Activated T-cell treated with anti-CD3 and anti-CD28 coated beads, Interleukin-2, amount 50 U/mL, for 24 hours (primary cell): ENCODE results near the gene ZNF182.
A peak's percentile ranks its signal among the peaks of the same experiment; 100 is the strongest.
"Not testable (repeated sequence)": the region's sequence is repeated elsewhere in the genome, so short reads cannot be mapped to it uniquely, and the experiment has no call there.

ENCODE experiments used
- DNase-seq: peaks from one replicate; pipeline ENCODE4 v3.0.0-alpha.2; 2020
- H3K27ac Mint-ChIP-seq: 2 replicates; pipeline ENCODE4 v1.8.0; 2020; ENCODE audit warnings: mild to moderate bottlenecking, mixed read lengths
- H3K27me3 Mint-ChIP-seq: 2 replicates; pipeline ENCODE4 v1.8.0; 2020; ENCODE audit warnings: mixed read lengths
- H3K36me3 Mint-ChIP-seq: 2 replicates; pipeline ENCODE4 v1.8.0; 2020; ENCODE audit warnings: low read depth, mixed read lengths
- H3K4me1 Mint-ChIP-seq: 2 replicates; pipeline ENCODE4 v1.8.0; 2020; ENCODE audit warnings: low read depth, mixed read lengths
- H3K4me3 Mint-ChIP-seq: 2 replicates; pipeline ENCODE4 v1.8.0; 2020; ENCODE audit warnings: mild to moderate bottlenecking, moderate library complexity, mixed read lengths
- H3K9me3 Mint-ChIP-seq: 2 replicates; pipeline ENCODE4 v1.8.0; 2020; ENCODE audit warnings: mixed read lengths

The ZNF182 gene

DNA sequence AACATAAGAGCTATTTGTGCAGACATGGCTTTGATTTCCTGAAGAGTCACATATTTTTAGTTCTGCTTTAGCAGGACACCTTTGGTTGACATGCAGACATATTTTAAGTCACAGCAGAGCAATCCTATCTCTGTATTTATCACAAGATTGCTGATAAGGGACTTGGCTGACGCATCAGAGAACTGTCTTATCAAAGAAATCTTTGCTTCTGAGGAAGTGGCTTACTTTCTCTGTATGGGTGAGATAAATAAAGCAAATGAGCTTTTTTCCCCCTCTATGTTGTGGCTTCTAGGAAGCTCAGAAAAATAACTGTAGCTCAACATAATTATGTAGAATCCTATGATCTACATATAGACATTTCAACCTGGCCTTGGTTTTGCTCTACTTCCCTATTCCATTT lies 16.1 kb upstream of the ZNF182 start:
- not testable (repeated sequence) for H3K36me3 Mint-ChIP-seq, H3K27ac Mint-ChIP-seq, H3K4me3 Mint-ChIP-seq, H3K9me3 Mint-ChIP-seq, H3K27me3 Mint-ChIP-seq, DNase-seq
- peaks cover 11% of the 10 kb centered on the region for H3K4me1 Mint-ChIP-seq

DNA sequence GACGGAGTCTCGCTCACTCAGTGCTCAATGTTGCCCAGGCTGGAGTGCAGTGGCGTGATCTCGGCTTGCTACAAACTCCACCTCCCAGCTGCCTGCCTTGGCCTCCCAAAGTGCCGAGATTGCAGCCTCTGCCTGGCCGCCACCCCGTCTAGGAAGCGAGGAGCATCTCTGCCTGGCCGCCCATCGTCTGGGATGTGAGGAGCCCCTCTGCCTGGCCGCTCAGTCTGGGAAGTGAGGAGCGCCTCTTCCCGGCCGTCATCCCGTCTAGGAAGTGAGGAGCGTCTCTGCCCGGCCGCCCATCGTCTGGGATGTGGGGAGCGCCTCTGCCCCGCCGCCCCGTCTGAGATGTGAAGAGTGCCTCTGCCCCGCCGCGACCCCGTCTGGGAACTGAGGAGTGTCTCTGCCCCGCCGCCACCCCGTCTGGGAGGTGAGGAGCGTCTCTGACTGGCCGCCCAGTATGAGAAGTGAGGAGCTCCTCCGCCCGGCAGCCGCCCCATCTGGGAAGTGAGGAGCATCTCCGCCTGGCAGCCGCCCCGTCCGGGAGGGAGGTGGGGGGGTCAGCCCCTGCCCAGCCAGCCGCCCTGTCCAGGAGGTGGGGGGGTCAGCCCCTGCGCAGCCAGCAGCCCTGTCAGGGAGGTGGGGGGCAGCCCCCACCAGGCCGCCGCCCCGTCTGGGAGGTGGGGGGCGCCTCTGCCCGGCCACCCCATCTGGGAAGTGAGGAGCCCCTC lies 13.0 kb upstream of the ZNF182 start:
- DNase-seq, H3K27me3 Mint-ChIP-seq, H3K4me3 Mint-ChIP-seq, H3K4me1 Mint-ChIP-seq, H3K36me3 Mint-ChIP-seq, H3K9me3 Mint-ChIP-seq, H3K27ac Mint-ChIP-seq: not testable (repeated sequence)

DNA sequence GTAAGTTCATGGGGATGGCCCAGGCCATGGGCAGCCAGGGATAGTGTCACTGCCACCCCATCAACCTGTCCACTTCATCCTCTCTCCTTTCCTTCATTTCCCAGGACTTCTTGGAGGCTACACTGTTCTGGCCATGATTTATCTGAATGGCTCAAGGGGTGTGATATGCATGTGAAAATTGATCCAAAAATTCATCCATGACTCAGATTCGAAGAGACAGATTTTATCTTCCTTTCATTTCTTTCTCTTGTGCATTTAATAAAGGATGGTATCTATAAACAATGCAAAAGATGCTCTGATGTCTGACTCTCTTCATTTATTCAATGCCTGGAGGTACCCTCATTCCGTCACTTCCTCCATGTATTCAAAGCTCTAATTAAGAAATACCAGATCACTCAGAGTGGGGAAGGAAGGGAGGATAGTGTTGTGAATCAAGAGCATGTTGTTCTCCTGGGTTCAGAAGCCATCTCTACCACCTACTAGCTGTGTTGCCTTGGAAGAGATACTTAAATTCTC lies 5.7 kb upstream of the ZNF182 start:
- H3K9me3 Mint-ChIP-seq, H3K4me3 Mint-ChIP-seq, H3K36me3 Mint-ChIP-seq, H3K27me3 Mint-ChIP-seq, H3K4me1 Mint-ChIP-seq, DNase-seq, H3K27ac Mint-ChIP-seq: not testable (repeated sequence)

DNA sequence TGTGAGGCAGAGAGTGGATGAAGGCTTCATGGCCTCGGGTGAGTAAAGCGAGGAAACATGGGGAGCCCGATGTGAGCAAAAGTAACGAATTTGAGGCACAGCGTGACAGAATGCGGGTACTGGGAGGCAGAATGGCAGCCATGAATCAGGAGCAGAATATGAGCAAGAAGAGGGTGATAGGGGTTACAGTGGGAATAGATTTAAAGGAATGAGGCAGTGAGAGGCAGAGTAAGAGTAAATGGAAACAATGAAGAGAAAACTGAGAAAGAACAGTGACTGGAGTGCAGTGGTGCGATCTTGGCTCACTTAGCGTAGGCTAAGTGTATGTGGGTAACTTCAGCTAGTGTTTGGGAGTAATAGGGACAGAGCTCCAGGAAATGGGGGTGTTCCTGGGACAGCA lies 2.9 kb upstream of the ZNF182 start, which contains the start of gene SPACA5:
SPACA5 (plus strand) TSS at position 301 of the 400 bp plus-strand sequence. CDS start 815 bp downstream, outside the sequence.
- H3K4me3 Mint-ChIP-seq, DNase-seq, H3K27ac Mint-ChIP-seq, H3K9me3 Mint-ChIP-seq, H3K27me3 Mint-ChIP-seq, H3K36me3 Mint-ChIP-seq: not testable (repeated sequence)
- H3K4me1 Mint-ChIP-seq, result peaks cover 12% of the 10 kb centered on the region

DNA sequence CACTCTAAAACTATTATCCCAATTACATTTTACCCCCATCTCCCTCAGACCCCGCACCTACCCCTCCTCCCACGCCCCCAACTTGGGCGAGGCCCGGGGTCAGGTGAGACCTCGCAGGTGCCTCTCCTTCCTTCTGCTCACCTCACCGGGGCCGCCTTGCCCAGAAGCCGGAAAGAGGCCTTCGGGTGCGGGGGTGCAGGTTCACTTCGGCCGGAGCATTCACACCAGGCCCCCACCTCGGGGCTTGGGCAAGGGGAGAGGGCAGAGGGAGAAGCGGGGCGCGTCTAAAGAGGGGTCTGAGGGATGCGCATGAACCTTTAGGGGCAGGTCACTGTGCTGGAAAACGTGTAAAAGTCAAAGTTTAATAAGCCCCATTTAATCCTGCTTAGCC lies 427 bp downstream of the ZNF182 start:
- peak overlapping the region; percentile 97 for H3K27ac Mint-ChIP-seq
- peaks cover 6% of the 10 kb centered on the region for H3K27me3 Mint-ChIP-seq
- H3K4me3 Mint-ChIP-seq, result peak overlapping the region; percentile 85
- H3K9me3 Mint-ChIP-seq, result no peaks in the 10 kb centered on the region
- DNase-seq, result peak; percentile 41
- peaks cover 22% of the 10 kb centered on the region for H3K4me1 Mint-ChIP-seq
- peaks cover 32% of the 10 kb centered on the region for H3K36me3 Mint-ChIP-seq

DNA sequence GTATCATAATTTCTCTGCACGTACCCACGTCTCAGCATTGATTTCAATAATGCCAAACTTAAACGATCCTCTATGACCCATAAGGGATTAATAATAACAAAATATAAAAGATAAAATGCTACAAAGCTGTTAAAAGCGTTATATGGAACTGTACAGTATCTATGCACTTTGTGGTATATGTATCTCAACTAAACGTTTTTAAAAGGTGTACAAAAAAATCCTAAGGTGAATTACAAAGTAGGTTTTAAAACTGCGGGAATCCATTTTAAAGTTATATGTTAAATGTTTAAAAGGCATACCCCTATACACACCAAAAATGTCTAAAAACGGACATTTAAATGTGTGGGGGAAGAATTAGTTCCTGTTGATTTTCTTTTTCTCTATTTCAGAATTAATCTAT lies 860 bp downstream of the ZNF182 start:
- H3K4me1 Mint-ChIP-seq, result peaks cover 22% of the 10 kb centered on the region
- peaks cover 6% of the 10 kb centered on the region for H3K27me3 Mint-ChIP-seq
- peaks cover 35% of the 10 kb centered on the region for H3K36me3 Mint-ChIP-seq
- peak overlapping the region; percentile 85 for H3K4me3 Mint-ChIP-seq
- H3K9me3 Mint-ChIP-seq, result no peaks in the 10 kb centered on the region
- no peak for DNase-seq
- no peak overlapping the region for H3K27ac Mint-ChIP-seq

DNA sequence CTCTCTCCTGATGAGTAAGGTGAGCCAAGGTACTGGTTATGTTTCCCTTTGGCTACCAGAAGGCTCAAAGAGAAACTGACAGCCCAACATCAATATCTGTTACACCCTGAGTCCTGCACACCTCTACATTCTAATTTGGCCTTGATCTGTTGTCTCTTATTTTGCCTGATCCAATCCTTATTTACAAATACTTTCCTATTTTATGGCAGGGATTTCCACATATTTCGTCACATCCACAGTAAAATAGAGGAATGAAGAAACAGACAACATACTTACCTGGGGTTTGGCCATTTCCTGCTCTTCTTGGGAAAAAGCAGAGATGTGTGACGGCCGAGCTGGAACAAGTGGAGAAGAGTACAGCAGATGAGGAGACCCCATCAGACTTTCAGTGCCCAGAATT lies 1.5 kb downstream of the ZNF182 start:
- Mint-ChIP-seq H3K4me1 (peaks cover 22% of the 10 kb centered on the region), H3K9me3 (no peaks in the 10 kb centered on the region), H3K36me3 (peaks cover 39% of the 10 kb centered on the region), H3K27ac (peak overlapping the region; percentile 0), H3K27me3 (peaks cover 6% of the 10 kb centered on the region), H3K4me3 (peak overlapping the region; percentile 11)
- DNase-seq, result no peak

DNA sequence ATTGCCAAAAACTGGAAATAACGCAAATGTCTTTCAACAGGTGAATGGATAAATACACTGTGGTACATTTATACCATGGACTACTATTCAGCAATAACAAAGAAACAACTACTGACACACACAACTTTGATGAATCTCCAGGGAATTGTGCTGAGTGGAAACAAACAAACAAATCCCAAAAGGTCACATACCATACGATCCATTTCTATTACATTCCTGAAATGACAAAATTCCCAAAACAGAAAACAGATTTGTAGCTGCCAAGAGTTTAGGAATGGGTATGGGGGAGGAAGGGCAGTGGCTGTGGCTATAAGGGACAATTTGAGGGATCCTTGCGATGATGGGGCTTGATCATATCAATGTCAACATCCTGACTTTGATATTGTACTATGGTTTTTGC lies 2.5 kb downstream of the ZNF182 start:
- DNase-seq, result no peak
- H3K36me3 Mint-ChIP-seq, result peaks cover 49% of the 10 kb centered on the region
- H3K27me3 Mint-ChIP-seq, result peaks cover 6% of the 10 kb centered on the region
- peak overlapping the region; percentile 23 for H3K4me3 Mint-ChIP-seq
- H3K27ac Mint-ChIP-seq, result peak overlapping the region; percentile 3
- no peaks in the 10 kb centered on the region for H3K9me3 Mint-ChIP-seq
- H3K4me1 Mint-ChIP-seq, result peaks cover 22% of the 10 kb centered on the region

DNA sequence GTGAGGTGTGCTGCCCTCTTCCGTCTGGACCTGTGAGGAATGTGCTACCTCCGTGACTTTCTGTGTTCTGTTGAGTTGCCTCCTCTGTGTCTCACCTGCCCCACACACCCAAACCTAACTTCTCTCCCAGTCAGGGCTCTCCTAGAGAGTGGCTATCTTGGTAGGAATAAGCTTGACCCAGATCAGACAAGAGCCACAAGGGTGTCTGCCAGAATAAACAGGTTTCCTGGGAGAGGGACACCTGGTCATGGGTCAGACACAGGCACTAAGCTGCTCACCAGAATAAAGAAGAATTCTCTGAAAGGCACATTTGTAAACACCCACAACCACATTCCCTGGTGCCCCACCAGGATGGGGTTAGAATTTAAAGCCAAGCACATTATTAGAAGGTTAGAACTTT lies 11.1 kb downstream of the ZNF182 start:
- peaks cover 33% of the 10 kb centered on the region for H3K27me3 Mint-ChIP-seq
- DNase-seq, result no peak
- H3K4me3 Mint-ChIP-seq, result no peak overlapping the region
- peaks cover 85% of the 10 kb centered on the region for H3K36me3 Mint-ChIP-seq
- H3K27ac Mint-ChIP-seq, result peak overlapping the region; percentile 18
- H3K9me3 Mint-ChIP-seq, result peaks cover 1% of the 10 kb centered on the region
- peaks cover 31% of the 10 kb centered on the region for H3K4me1 Mint-ChIP-seq

DNA sequence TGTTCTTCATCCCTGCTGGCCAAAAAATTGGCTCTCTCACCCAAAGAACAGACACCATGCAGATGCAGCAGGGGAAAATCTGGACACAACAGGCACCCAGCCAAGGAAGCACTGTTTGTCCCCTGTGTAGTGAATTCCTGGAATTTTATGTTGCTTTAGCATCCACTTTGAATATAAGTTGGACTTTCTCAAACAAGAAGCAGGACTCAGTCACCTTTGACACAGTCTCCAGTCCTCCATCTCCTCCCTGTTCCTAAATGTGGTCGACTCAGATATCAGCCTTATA lies 11.8 kb downstream of the ZNF182 start:
- DNase-seq, result no peak
- no peak overlapping the region for H3K4me3 Mint-ChIP-seq
- peak overlapping the region; percentile 81 for H3K27ac Mint-ChIP-seq
- H3K36me3 Mint-ChIP-seq, result peaks cover 87% of the 10 kb centered on the region
- peaks cover 1% of the 10 kb centered on the region for H3K9me3 Mint-ChIP-seq
- H3K27me3 Mint-ChIP-seq, result peaks cover 33% of the 10 kb centered on the region
- H3K4me1 Mint-ChIP-seq, result peaks cover 31% of the 10 kb centered on the region

DNA sequence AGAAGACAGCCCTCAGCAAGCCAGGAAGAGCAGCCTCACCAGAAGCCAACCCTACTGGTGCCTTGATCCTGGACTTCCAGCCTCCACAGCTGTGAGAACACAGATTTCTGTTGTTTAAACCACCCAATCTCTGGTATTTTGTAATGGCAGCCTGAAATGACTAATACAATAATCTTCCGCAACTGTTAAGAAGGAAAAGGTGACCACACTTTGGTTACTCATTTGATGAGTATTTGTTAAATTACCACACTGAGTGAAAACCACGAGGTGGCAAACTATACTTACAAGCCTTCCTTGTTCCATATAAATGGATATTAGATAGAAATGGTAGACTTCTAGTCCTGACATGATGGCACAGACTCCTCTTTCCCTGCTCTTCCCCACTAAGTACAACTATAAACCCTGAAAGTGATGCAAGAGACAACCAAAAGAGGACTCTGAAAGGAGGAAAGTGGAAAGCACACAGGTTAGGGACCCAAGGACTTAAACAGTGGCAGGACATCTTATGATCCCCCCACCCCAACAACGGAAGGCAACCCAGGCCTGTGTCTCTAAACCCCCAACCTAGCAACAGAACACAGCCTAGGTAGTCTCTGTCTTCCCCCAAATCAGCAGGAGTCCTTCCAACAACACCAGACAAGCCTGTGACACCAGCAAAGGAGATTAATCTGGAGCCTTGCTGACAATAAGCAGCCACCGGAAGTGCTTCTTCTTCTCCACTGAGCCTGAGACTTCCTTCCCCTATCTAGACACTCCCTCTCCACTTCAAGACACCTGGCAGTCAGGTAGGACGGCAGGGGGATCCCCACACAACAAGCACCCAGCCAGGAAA lies 12.3 kb downstream of the ZNF182 start:
- Mint-ChIP-seq H3K27ac (peak overlapping the region; percentile 81), H3K36me3 (peaks cover 87% of the 10 kb centered on the region), H3K4me1 (peaks cover 31% of the 10 kb centered on the region), H3K4me3 (no peak overlapping the region), H3K27me3 (peaks cover 33% of the 10 kb centered on the region), H3K9me3 (peaks cover 1% of the 10 kb centered on the region)
- no peak for DNase-seq

DNA sequence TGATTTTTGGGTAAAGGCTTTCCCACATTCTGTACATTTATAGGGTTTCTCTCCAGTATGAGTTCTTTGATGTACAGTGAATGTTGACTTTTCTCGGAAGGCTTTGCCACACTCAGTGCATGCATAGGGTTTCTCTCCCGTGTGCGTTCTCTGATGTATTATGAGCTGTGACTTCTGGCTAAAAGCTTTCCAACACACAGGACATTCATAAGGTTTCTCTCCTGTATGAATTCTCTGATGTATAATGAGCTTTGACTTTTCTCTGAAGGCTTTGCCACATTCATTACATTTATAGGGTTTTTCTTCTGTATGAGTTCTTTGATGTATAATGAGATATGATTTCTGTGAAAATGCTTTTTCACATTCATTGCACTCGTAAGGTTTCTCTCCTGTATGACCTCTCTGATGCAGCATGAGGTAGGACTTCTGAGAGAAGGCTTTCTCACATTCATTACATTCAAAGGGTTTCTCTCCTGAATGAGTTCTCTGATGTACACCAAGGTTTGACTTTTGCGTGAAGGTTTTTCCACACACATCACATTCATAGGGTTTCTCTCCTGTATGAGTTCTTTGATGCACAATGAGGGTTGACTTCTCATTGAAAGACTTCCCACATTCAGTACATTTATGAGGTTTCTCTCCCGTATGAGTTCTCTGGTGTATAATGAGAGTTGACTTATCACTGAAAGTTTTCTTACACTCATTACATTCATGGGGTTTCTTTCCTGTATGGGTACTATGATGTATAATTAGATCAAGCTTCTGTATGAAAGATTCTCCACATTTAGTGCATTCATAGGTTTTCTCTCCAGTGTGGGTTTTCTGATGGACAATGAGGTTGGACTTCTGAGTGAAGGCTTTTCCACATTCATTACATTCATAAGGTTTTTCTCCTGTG lies 27.3 kb downstream of the ZNF182 start:
- peaks cover 74% of the 10 kb centered on the region for H3K36me3 Mint-ChIP-seq
- H3K4me1 Mint-ChIP-seq, result no peaks in the 10 kb centered on the region
- H3K27ac Mint-ChIP-seq, result no peak overlapping the region
- H3K27me3 Mint-ChIP-seq, result peaks cover 7% of the 10 kb centered on the region
- H3K9me3 Mint-ChIP-seq, result peaks cover 66% of the 10 kb centered on the region
- DNase-seq, result no peak
- H3K4me3 Mint-ChIP-seq, result no peak overlapping the region

DNA sequence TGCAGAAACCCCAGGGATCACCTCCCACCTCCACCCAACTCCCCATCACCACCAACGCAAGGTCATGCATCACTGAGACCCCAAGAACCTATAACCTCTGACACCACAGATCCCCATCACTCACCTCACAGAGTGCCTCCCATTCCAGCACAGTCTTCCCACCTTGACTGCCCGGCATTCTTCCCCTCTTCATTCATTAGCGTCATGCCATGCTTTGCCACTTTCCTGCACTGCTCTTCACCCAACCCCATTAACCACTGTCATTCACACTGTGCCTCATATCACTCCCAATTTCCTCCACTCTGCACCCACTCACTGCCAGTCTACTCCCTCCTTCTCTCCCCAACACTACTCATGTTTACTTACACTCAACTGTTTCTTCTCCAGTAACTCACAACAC lies 30.6 kb downstream of the ZNF182 start:
- H3K4me1 Mint-ChIP-seq, result no peaks in the 10 kb centered on the region
- no peak for DNase-seq
- no peak overlapping the region for H3K27ac Mint-ChIP-seq
- H3K4me3 Mint-ChIP-seq, result no peak overlapping the region
- H3K9me3 Mint-ChIP-seq, result peaks cover 50% of the 10 kb centered on the region
- peaks cover 41% of the 10 kb centered on the region for H3K36me3 Mint-ChIP-seq
- H3K27me3 Mint-ChIP-seq, result peaks cover 8% of the 10 kb centered on the region

DNA sequence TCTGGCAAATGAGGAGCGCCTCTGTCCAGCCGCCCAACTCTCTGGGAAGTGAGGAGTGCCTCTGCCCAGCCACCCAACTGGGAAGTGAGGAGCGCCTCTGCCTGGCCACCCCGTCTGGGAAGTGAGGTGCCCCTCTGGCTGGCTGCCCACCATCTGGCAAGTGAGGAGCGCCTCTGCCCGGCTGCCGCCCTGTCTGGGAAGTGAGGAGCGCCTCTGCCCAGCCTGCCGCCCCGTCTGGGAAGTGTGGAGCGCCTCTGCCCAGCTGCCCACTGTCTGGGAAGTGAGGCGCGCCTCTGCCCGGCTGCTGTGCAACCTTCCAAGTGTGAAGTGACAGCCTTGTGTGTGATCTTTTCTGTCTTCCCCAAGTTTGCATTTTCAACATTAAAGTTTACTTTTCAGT lies 38.3 kb downstream of the ZNF182 start:
- peaks cover 19% of the 10 kb centered on the region for H3K27me3 Mint-ChIP-seq
- not testable (repeated sequence) for H3K4me1 Mint-ChIP-seq, H3K9me3 Mint-ChIP-seq, DNase-seq, H3K27ac Mint-ChIP-seq, H3K36me3 Mint-ChIP-seq, H3K4me3 Mint-ChIP-seq
